Measurements from ENCODE around the gene CUX1.

Gene CUX1

GRCh38 chr7:101975046-101975445 is 157.6 kb downstream of the CUX1 start:
- Histone ChIP-seq H3K36me3 (peaks cover 23% of the 10 kb centered on the region), H3K4me1 (ENCODE audit: control insufficient read depth in 1 of 2, insufficient read depth in 1 of 2, low read depth in 1 of 2, low read length in 1 of 2) (no peaks in the 10 kb centered on the region), H3K9me3 (no peaks in the 10 kb centered on the region), H3K27ac (no peak overlapping the region), H3K27me3 (no peaks in the 10 kb centered on the region), H3K4me3 (ENCODE audit: low read depth in 1 of 2, low read length in 1 of 2) (no peak overlapping the region)
- no peak for TF ChIP-seq CTCF (IDR thresholded peaks at IDR 0.05)

- H3K4me3 ChIP-seq (ENCODE audit: low read depth in 1 of 2, low read length in 1 of 2), result no peak overlapping the region
- no peak for TF ChIP-seq CTCF (IDR thresholded peaks at IDR 0.05)
- H3K27me3 ChIP-seq, result no peaks in the 10 kb centered on the region
- no peaks in the 10 kb centered on the region for H3K9me3 ChIP-seq
- peaks cover 31% of the 10 kb centered on the region for H3K36me3 ChIP-seq
- H3K27ac ChIP-seq, result no peak overlapping the region
- H3K4me1 ChIP-seq (ENCODE audit: control insufficient read depth in 1 of 2, insufficient read depth in 1 of 2, low read depth in 1 of 2, low read length in 1 of 2), result no peaks in the 10 kb centered on the region
Measured at GRCh38 chr7:101976411-101976810, 159.0 kb downstream of the CUX1 start.

GRCh38 chr7:101977249-101977648 is 159.8 kb downstream of the CUX1 start:
- H3K27me3 ChIP-seq, result no peaks in the 10 kb centered on the region
- H3K36me3 ChIP-seq, result peaks cover 27% of the 10 kb centered on the region
- no peaks in the 10 kb centered on the region for H3K4me1 ChIP-seq (ENCODE audit: control insufficient read depth in 1 of 2, insufficient read depth in 1 of 2, low read depth in 1 of 2, low read length in 1 of 2)
- H3K27ac ChIP-seq, result no peak overlapping the region
- no peak overlapping the region for H3K4me3 ChIP-seq (ENCODE audit: low read depth in 1 of 2, low read length in 1 of 2)
- TF ChIP-seq CTCF (IDR thresholded peaks at IDR 0.05), result no peak
- H3K9me3 ChIP-seq, result no peaks in the 10 kb centered on the region

GRCh38 chr7:101978683-101979082 is 161.3 kb downstream of the CUX1 start:
- no peak overlapping the region for H3K27ac ChIP-seq
- no peaks in the 10 kb centered on the region for H3K4me1 ChIP-seq (ENCODE audit: control insufficient read depth in 1 of 2, insufficient read depth in 1 of 2, low read depth in 1 of 2, low read length in 1 of 2)
- H3K4me3 ChIP-seq (ENCODE audit: low read depth in 1 of 2, low read length in 1 of 2), result no peak overlapping the region
- H3K36me3 ChIP-seq, result peaks cover 17% of the 10 kb centered on the region
- no peaks in the 10 kb centered on the region for H3K9me3 ChIP-seq
- no peak for TF ChIP-seq CTCF (IDR thresholded peaks at IDR 0.05)
- no peaks in the 10 kb centered on the region for H3K27me3 ChIP-seq

- no peak overlapping the region for H3K27ac ChIP-seq
- TF ChIP-seq CTCF (IDR thresholded peaks at IDR 0.05), result no peak
- peaks cover 21% of the 10 kb centered on the region for H3K36me3 ChIP-seq
- H3K4me1 ChIP-seq (ENCODE audit: control insufficient read depth in 1 of 2, insufficient read depth in 1 of 2, low read depth in 1 of 2, low read length in 1 of 2), result peaks cover 6 to 8% of the 10 kb centered on the region in 2 experiments
- H3K4me3 ChIP-seq (ENCODE audit: low read depth in 1 of 2, low read length in 1 of 2), result no peak overlapping the region
- no peaks in the 10 kb centered on the region for H3K27me3 ChIP-seq
- no peaks in the 10 kb centered on the region for H3K9me3 ChIP-seq
Measured at GRCh38 chr7:101983147-101983811, 165.9 kb downstream of the CUX1 start.

All from neutrophil (primary cell).